ENCODE measurements around the gene ACOT9.
"Not testable (repeated sequence)": the region's sequence is repeated elsewhere in the genome, so short reads cannot be mapped to it uniquely, and the experiment has no call there.

The ACOT9 gene, protein sequence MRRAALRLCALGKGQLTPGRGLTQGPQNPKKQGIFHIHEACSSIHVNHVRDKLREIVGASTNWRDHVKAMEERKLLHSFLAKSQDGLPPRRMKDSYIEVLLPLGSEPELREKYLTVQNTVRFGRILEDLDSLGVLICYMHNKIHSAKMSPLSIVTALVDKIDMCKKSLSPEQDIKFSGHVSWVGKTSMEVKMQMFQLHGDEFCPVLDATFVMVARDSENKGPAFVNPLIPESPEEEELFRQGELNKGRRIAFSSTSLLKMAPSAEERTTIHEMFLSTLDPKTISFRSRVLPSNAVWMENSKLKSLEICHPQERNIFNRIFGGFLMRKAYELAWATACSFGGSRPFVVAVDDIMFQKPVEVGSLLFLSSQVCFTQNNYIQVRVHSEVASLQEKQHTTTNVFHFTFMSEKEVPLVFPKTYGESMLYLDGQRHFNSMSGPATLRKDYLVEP

DNA sequence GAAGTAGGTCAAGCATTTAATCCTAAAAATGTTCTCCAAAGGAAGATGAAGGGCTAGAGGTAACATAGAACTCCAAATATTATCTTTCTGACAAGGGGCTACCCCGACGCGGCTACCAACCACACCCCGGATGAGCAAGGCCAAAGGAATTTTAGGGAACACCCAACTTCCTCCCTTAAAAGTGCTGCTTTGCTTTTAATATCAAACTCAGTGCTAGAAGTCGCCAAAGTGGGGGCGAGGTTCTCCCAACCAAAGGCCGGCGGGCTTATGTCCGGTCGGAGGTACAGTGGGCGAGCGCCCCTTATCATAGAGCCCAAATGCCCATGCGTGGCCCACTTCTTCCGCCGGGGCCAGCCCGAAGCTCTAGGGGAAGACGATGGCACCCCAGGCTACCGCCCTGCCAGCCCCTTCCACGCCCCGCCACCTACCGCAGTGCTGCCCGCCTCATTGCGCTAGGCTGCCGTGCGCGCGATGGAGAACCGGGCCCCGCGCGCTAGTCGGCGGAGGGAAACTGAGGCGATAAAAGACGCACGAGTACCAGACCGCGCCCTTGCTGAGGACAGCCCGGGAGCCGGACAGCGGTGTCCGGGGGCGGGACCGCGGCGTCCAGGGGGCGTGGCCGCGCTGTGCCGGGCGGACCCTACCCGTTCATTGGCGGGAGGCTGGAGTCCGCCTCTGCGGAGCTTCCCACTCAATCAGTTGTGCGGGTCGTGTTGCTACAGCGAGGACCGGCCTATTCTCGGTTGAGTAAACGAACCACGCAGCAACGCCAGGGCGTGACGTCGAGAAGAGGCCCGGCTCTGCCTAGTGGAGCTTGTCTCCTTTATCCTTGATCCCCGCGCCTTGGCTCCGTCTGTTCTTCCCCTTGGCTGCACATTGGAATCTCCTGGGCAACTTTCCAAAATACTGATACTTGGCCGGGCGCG lies at the start of gene ACOT9:
Gene ACOT9 (minus strand): TSS at position 580 of the 926 bp plus-strand sequence. CDS start 132 bp downstream, at position 448.
- DNase-seq: no peak

DNA sequence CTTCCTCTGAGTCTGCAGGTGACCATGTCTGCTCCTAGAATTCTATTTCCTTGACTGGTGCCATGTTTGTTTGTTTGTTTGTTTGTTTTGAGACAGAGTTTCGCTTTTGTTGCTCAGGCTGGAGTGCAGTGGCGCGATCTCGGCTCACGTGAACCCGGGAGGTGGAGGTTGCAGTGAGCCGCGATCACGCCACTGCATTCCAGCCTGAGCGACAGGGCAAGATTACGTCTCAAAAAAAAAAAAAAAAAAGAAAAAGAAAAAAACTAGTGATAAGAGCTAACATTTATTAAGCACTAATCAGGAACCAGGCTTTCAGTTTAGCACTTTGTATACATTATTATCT lies 47.0 kb upstream of the ACOT9 start:
- DNase-seq: no peak

DNA sequence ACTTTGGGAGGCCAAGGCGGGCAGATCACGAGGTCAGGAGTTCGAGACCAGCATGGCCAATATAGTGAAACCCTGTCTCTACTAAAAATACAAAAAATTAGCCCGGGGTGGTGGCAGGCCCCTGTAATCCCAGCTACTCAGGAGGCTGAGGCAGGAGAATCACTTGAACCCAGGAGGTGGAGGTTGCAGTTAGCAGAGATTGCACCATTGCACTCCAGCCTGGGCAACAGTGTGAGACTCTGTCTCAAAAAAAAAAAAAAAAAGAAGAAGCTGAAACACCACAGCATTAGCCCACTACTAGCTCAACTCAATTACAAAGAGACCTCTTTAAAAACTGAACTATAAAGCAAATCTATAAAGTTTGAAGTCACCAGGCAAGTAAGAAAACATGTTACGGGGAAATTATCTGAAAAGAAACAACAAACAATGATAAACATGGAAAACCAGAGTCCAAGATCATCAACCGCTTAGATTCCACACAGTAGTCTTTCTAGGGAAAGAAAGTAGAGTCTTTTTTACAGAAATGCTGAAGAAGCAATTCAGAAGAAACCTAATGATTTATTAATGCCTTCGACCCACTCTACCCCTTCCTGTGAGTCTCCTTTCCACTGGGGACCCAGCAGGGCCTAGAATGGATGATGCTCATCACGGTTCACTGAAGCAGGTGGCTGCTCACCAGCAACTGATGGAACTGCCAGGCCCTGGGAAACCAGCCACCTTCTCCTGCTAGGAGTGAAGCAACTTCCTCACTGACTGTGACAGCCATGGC lies 46.5 kb upstream of the ACOT9 start:
- no peak for DNase-seq

DNA sequence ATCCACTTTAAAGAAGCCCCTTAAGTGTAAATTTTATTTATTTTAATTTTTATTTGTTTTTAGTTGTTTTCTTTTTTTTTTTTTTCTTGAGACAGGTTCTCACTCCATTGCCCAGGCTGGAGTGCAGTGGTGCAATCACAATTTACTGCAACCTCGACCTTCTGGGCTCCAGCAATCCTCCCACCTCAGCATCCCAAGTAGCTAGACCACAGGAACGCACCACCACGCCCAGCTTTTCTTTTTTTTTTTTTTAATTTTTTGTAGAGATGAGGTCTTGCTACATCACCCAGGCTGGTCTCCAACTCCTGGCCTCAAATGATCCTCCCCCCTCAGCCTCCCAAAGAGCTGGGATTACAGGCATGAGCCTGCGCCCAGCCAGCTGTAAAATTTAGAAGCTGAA lies 45.9 kb upstream of the ACOT9 start:
- no peak for DNase-seq

DNA sequence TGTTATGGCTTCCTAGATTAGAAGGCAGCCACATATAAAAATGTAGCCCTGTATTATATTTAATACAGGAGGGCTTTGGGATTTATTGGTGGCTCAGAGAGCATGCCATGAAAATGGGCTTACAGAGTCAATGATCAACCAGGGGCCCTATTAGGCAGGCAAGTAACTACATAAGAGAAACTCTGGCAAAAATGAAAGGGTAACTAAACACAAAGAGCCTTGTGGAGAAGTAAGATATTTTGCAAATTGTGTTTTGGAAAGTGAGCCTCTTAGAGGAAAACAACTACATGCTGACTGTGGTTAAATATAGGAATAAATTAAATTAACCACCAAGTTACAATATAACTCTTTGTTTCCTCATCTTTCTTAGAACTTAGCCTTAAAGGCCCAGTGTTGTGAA lies 45.4 kb upstream of the ACOT9 start:
- no peak for DNase-seq

DNA sequence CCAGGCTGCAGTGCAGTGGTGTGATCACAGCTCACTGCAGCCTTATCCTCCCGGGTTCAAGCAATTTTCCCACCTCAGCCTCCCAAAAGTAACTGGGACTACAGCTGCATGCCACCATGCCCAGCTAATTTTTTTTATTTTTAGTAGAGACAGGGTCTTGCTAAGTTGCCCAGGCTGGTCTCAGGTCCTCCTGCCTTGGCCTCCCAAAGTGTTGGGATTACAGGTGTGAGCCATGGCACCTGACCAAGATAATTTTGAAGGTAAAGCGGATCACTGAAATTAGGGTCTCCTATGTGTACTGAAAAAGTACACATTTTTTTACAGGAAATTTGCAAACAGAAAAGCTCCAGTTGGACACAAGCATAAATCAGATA lies 44.7 kb upstream of the ACOT9 start:
- DNase-seq: no peak

DNA sequence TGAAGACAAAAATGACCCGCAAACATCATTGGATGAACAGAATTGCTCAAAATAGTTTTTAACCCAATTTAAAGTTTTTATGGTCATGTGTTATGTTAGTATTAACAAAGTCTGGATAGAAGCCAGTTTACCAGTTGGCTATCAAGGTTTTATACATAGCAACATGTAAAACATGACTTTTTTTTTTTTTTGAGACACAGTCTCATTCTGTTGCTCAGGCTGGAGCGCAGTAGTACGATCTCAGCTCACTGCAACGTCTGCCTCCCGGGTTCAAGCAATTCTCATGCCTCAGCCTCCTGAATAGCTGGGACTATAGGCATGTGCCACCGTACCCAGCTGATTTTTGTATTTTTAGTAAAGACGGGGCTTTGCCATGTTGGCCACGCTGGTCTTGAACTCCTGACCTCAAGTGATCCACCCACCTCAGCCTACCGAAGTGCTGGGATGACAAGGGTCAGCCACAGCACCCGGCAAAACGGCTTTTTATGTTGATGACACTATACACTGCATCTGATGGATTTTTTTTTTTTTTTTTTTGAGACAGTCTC lies 43.3 kb upstream of the ACOT9 start:
- DNase-seq: no peak

DNA sequence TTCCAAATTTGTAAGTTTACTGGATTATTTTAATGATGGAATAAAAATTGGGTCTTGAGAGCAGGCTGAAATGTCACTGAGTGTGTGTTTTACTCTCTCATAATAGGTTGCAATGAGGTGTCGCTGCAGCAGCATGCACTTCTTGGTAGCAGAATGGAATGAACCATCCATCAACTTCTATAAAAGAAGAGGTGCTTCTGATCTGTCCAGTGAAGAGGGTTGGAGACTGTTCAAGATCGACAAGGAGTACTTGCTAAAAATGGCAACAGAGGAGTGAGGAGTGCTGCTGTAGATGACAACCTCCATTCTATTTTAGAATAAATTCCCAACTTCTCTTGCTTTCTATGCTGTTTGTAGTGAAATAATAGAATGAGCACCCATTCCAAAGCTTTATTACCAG lies 42.5 kb upstream of the ACOT9 start:
- DNase-seq: no peak

DNA sequence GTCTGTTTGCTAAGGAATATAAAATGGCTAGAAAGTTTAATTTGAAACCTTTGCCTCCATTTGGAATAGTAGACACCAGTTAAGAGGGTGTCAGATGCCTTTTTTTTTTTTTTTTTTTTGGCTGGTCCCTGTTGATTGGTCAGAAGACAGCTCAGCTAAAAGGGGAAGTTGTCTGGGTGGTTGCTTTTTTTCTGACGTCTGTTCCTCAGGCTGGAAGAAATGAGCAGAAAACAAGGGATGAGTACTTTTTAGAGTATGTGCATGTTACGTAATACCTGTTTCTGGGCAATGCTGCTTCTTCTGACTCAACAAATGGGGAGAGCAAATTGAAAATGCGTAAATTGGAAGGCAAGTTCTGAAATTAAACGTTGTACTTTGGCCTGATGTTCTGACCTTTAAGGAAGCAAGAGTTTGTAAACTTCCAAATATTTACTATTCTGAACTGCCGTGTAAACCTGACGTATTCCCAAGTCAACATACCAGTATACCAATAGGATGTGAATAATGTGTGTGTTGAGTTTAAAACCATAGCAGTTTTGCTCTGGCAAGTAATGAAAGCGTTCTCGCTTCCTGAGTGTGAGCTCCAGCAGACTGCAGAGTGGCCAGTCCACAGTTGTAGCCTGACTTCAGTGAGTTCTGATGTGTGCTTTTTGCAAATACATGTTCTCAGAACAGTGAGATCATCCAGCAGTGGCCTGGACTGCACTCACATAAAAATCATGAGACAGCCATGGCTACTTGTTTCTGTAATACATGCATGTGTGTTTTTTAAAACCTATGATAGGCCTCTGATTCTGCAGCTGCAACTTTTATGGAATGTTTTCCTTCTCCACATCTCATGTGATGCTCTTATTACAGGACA lies 41.6 kb upstream of the ACOT9 start:
- DNase-seq: no peak

DNA sequence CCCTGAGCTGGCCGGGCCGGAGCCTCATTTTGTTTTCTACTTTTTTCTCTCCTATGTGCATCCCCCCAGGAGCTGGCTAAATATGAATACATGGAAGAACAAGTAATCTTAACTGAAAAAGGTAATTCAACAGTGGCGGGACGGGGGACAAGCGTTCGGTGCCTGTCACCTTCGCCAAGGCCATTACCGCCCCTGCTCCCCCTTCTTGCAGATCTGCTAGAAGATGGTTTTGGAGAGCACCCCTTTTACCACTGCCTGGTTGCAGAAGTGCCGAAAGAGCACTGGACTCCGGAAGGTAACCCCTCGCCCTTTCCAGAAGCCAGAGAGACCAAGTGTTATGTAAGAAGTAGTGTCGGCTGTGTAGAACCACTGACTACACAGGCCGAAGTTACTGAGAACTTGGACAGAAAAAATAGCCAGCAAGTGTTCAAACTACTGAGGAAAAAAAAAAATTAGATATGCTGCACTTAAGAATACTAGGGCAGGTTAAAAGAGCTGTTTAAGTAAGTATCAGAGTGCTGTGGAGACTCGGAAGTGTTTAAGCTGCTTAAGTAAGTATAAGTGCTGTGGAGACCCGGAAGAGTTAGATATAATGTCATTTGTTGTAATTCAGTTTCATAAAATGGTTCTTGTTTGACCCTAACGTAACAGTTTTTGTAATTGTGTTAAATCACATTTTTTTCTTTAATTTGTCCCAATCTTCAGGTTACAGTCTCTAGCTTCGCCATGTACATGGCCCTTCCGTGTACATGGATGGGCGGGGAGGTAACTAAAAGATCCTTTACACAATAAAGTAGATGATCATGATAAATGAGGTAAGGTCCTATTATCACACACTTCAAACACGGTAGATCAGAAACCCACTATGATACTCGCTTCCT lies 40.8 kb upstream of the ACOT9 start:
- no peak for DNase-seq

DNA sequence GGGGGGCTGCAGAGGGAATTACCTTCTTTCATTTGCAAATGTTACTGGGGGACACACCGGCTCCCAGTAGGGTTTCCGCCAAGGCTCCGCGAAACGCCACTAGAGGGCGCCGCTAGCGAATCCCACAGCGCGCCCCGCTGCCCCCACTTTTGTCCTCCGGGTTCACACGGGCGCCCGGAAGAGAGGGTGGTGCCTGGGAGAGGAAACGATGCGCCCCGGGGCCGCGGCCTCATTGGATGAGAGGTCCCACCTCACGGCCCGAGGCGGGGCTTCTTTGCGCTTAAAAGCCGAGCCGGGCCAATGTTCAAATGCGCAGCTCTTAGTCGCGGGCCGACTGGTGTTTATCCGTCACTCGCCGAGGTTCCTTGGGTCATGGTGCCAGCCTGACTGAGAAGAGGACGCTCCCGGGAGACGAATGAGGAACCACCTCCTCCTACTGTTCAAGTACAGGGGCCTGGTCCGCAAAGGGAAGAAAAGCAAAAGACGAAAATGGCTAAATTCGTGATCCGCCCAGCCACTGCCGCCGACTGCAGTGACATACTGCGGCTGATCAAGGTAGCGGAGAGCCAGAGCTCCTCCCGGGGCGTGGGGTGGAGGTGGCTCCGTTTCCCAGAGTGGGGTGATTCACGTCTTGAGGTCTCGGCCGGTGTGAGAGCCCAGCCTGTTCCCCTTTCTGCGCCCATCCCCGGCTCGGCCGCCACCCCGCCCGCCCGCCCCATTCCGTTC lies 40.0 kb upstream of the ACOT9 start, which contains the start of gene SAT1:
Gene SAT1 (plus strand): TSS at position 311 of the 726 bp plus-strand sequence. CDS start 179 bp downstream, at position 490.
- DNase-seq: peak; percentile 66 to 83

DNA sequence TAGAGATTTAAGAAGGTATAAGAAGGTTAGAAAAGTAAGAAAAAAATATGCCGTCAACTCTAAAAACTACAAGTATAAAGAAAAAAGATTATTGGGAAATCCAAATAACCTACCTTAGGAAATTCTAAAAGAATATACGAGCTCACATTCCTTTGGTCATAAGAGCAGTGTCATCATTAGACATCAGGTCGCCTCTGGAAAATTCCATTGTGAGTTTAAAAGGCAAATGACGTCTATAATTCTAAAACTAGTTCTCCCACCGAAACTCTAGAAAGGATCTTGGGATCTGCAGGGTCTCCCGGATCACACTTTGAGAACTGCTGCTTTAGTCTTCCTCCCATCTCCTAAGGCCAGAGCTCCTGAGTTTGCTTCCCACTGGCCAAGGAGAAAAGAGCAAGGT lies 39.4 kb upstream of the ACOT9 start:
- DNase-seq: no peak

DNA sequence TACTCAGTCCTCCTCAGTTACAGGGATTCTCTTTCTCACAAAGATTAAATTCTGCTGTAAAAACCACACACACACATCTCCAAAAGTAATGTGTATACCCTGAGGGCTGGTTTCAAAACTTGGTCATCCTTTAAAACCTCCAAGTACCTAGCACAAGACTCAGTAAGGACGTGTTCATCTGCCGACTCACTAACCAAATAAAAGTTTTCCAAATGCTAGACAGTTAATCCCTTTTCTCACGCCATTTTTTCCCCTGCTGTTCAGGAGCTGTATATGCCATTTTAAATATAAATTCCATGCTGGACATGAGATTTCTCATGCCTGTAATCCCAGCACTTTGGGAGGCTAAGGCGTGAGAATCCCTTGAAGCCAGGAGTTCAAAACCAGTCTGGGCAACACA lies 35.9 kb upstream of the ACOT9 start:
- no peak for DNase-seq

DNA sequence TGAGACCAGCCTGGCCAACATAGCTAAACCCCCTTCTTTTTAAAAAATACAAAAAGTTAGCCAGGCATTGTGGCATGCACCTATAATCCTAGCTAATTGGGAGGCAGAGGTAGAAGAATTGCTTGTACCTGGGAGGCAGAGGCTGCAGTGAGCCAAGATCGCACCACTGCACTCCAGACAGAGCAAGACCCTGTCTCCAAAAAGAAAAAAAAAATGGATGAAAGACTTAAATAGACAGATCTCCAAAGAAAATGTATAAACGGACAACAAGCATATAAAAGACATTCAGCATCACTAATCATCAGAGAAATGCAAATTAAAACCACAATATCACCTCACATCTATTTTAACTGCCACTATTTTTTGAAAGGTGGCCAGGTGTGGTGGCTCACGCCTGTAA lies 33.3 kb upstream of the ACOT9 start:
- DNase-seq: no peak

DNA sequence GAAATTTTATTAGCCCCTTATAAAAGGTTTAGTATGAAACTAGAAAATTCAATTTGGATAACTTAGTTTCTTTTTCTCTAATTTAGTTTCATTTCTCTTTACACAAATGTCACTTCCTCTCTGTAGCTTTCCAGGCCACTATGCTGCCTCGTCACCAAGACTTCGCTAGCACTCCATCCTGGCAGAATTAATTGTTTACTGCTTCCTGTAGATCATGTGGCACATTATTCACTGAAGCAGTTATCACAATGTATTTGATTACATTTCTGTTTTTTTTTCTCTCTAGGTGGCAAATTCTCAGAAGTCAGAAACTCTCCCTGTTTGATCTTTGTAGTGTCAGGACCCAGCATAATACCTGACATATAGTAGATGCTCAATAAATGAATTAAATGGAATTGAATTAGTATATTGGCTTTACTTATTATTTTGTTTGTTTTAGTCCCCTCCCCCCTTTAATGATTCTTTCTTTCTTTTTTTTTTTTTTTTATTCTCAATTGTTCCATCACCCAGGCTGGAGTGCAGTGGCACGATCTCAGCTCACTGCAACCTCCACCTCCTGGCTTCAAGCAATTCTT lies 30.6 kb upstream of the ACOT9 start:
- no peak for DNase-seq

DNA sequence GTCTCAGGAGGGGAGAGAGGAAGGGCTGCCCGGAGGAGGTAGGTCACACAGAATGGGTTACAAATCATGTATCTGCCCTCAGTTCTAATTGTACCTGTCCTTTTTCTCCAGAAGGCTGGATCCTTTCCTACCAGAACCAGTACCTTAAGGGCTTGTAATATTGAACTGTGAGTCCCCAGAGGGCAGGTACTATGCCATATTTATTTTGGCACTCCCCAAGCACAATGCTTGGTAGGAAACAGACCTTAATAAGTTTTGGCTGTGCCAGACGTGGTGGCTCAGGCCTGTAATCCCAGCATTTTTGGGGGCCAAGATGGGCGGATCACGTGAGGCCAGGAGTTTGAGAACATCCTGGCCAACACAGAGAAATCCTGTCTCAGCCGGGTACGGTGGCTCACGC lies 28.0 kb upstream of the ACOT9 start:
- DNase-seq: not testable (repeated sequence)

DNA sequence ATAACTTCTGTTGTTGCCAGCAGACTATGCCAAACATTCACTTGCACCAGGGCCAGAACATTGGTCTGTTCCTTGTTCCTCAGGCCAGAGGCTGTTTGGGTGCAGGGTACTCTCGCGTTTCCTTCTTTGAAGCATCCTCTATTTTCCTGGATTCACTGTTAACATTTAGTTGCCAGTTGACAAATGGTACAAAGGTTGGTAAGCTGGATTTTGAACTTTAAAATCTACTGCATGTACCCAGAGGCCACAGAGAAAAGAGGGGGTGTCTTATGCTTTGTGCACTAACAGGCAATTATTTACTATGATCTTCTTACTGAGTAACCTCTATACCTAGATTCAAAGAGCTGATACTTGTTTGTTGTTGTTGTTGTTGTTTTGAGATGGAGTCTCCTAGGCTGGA lies 27.1 kb upstream of the ACOT9 start:
- no peak for DNase-seq

DNA sequence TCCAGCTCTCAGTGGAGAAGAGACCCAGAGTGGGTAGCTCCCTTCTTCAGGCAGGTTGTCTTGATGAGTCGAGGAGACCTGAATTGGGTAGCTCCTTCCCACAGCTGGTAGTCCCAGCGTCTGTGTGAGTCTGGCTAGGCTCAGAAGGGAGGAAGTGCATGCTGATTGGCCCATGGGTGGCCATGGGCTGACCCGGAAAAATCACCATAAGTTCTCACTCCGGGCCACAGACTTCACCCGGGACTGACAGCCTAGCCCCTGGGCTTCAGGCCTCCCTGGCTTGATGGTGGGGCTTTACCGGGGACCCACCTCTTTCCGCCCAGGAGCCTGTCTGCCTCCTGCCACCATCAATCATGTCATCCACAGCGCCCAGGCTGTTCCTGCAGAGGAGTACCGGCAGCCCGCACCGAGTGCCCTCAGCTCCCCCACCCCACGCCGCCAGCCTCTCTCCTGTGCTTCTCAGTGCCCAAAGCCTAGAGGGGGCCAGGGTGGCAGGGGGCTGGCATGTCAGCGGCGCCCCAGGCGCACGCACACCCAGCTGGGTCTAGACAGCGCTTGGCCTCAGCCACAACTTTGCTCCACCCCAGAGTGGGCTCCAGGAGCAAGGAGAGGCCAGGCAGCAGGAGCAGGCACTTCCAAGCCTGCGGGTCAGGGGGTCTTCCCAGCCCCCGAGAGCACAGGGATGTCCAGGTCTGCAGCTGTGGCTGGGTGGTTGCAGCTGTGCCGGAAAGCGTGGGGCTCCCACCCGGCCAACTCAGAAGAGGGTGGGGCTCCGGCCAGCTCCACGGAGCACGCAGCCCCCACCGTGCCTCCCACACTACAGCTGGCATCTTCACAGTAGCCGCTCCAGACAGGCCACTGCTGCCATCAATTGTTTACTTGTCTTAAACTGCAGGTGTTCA lies 23.8 kb upstream of the ACOT9 start:
- no peak for DNase-seq

DNA sequence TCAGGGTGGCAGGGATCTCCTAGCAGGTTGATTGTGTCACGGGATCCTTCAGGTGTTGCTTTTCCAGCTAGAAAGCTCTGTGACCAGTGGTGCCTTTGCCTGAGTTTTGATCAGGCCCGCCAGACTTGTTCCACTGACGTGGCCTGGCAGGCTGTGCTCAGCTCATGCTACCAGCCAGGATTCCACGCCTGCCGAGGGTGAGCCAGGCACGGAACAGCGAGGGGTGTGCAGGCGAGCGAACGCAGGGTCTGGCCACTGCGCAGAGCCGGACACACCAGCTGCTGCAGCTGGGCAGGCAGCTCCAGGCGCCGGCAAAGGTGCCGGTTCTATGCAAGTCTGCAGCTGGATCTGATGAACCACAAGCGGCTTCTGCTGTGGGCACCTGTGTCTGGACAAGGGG lies 22.8 kb upstream of the ACOT9 start:
- DNase-seq: no peak

Measured in NCI-H187 (cell line).